Esophagus squamous epithelium (tissue), 4 donors: ENCODE results near the gene DUSP16.

Experiments
- CTCF ChIP-seq, 6 experiments: fragments of 450-650 bp in 4 of 6; fragments of 200-600 bp in 2 of 6; sonication (generic) in 2 of 6; IDR thresholded peaks; one replicate each; pipeline ENCODE4 v1.5.1; 2016 to 2019; ENCODE audit warnings: antibody characterized with exemption in 6 of 6, mild to moderate bottlenecking in 4 of 6, moderate library complexity in 4 of 6
- POLR2A ChIP-seq, 4 donors: fragments of 450-650 bp; IDR thresholded peaks; one replicate each; pipeline ENCODE4 v1.6.1; 2017; ENCODE audit warnings: antibody characterized with exemption in 4 of 4, mild to moderate bottlenecking in 4 of 4, moderate library complexity in 3 of 4

GRCh38 chr12:12611512-12612306 is 49.0 kb upstream of the DUSP16 start, which contains the start of gene CREBL2:
- peak in 3 of 4 donors; percentile 64 to 83 (median 65) for TF ChIP-seq POLR2A (IDR thresholded peaks at IDR 0.05)
- TF ChIP-seq CTCF (IDR thresholded peaks at IDR 0.05), result no peak
